ENCODE measurements around the gene IL1F10. TPM values are rescaled to one million over a fixed set of nuclear protein-coding genes. Genes with fewer than 3 reads are reported as not detected.

IL1F10 gene
- total and polyA plus RNA-seq, 2 donors (not counting 3 experiments of a cell fraction or from before 2014, with no cell fraction given) = not detected

DNA sequence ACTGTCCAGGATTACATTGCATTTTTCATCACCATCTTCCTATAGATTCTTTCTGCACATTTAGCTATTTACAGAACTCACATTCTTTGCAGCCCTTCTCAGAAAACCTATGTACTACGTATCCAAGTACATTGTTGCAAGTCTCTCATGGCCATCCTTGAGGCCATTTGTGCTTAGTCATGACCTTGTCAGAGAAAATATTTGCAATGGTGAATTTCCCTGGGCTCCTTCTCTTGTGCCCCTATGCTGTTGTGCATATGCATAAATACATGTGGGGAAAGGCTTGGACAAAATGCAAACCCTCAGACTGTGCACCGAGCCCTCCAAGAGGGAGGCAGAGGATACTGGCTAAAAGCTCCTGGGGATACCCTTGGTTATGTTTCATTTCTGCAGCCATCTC, 43.0 kb upstream of the IL1F10 start:
- Histone ChIP-seq H3K4me2 (ENCODE audit: insufficient read depth, low read length) (no peak overlapping the region), H4K20me1 (replicated peaks; ENCODE audit: control insufficient read depth, extremely low read depth, insufficient read depth, low read length) (no peaks in the 10 kb centered on the region), H2AFZ (ENCODE audit: low read depth, low read length) (no peak overlapping the region), H3K9ac (replicated peaks; ENCODE audit: extremely low read depth, insufficient read depth, low read length) (no peak overlapping the region), H3K27ac (ENCODE audit: insufficient read depth, low read depth, low read length) (no peak overlapping the region), H3K4me1 (ENCODE audit: control insufficient read depth, extremely low read depth, insufficient read depth, low read length) (no peaks in the 10 kb centered on the region), H3K9me3 (replicated peaks; ENCODE audit: control insufficient read depth, insufficient read depth, low read length) (no peaks in the 10 kb centered on the region), H3K36me3 (ENCODE audit: control insufficient read depth in 2 of 2, extremely low read depth in 1 of 2, insufficient read depth in 2 of 2, low read length in 2 of 2) (no peaks in the 10 kb centered on the region), H3K79me2 (ENCODE audit: control insufficient read depth, insufficient read depth, low read length) (no peaks in the 10 kb centered on the region), H3K27me3 (ENCODE audit: control insufficient read depth in 2 of 2, insufficient read depth in 2 of 2, low read length in 2 of 2) (peaks cover 1 to 7% of the 10 kb centered on the region in 2 experiments), H3K9me1 (replicated peaks; ENCODE audit: control insufficient read depth, extremely low read depth, insufficient read depth, low read length) (no peaks in the 10 kb centered on the region), H3K4me3 (replicated peaks in 1 of 3; ENCODE audit: insufficient read depth in 1 of 3, low read depth in 1 of 3, low read length in 3 of 3) (no peak overlapping the region)
- no peak for TF ChIP-seq POLR2AphosphoS5 (IDR thresholded peaks at IDR 0.05; ENCODE audit: insufficient read depth, low read depth, low read length)
- TF ChIP-seq POLR2A (IDR thresholded peaks at IDR 0.05; ENCODE audit: low read depth, low read length) = no peak
- TF ChIP-seq, protein P1, sequence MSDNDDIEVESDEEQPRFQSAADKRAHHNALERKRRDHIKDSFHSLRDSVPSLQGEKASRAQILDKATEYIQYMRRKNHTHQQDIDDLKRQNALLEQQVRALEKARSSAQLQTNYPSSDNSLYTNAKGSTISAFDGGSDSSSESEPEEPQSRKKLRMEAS (IDR thresholded peaks at IDR 0.05; ENCODE audit: insufficient read depth, insufficient read length) = no peak
- TF ChIP-seq GATA2 (IDR thresholded peaks at IDR 0.05; ENCODE audit: insufficient read depth, insufficient read length, low read depth, low read length) = no peak
- TF ChIP-seq MYC (IDR thresholded peaks at IDR 0.05; ENCODE audit: low read depth, low read length) = no peak
- no peak for TF ChIP-seq EZH2 (IDR thresholded peaks at IDR 0.05; ENCODE audit: borderline replicate concordance, low read depth, low read length, severe bottlenecking)
- no peak for TF ChIP-seq JUN (IDR thresholded peaks at IDR 0.05; ENCODE audit: borderline replicate concordance, insufficient read depth, insufficient read length, low read depth)
- TF ChIP-seq, protein P2, sequence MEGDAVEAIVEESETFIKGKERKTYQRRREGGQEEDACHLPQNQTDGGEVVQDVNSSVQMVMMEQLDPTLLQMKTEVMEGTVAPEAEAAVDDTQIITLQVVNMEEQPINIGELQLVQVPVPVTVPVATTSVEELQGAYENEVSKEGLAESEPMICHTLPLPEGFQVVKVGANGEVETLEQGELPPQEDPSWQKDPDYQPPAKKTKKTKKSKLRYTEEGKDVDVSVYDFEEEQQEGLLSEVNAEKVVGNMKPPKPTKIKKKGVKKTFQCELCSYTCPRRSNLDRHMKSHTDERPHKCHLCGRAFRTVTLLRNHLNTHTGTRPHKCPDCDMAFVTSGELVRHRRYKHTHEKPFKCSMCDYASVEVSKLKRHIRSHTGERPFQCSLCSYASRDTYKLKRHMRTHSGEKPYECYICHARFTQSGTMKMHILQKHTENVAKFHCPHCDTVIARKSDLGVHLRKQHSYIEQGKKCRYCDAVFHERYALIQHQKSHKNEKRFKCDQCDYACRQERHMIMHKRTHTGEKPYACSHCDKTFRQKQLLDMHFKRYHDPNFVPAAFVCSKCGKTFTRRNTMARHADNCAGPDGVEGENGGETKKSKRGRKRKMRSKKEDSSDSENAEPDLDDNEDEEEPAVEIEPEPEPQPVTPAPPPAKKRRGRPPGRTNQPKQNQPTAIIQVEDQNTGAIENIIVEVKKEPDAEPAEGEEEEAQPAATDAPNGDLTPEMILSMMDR (IDR thresholded peaks at IDR 0.05; ENCODE audit: extremely low read depth in 1 of 2, insufficient read depth in 1 of 2, low read depth in 1 of 2, low read length in 2 of 2) = no peak
- TF ChIP-seq FOS (IDR thresholded peaks at IDR 0.05; ENCODE audit: borderline replicate concordance, insufficient read depth, low read length) = no peak
- DNase-seq (ENCODE audit: low read depth, low spot score) (no peak), FAIRE-seq (no peak)
- POLR2A ChIA-PET = no interaction called here
- intact Hi-C loops (cut with micrococcal nuclease) = no loop called here
- dilution Hi-C loops (cut with MboI; ENCODE audit: extremely low pct_ligation_motif_present, low sequenced_read_pairs) = no loop called here
- no TSS peak for BruUV-seq (replicated peaks)
- CTCF ChIA-PET = no interaction called here

Data from endothelial cell of umbilical vein (primary cell).